Activated CD8-positive, alpha-beta T cell treated with anti-CD3 and anti-CD28 coated beads, Interleukin-2, amount 10 ng/mL, durations not matched to agents 7 days and 5 days (primary cell): Measurements from ENCODE around the gene SDK2. TPM values are rescaled to one million over a fixed set of nuclear protein-coding genes. Genes with fewer than 3 reads are reported as not detected.

Source experiments
- ATAC-seq: fragments of 150-1000 bp; cut with Tn5 transposase; one replicate; pipeline ENCODE4 v1.10.0; 2021; ENCODE audit warnings: moderate library complexity
- CTCF ChIA-PET: fragments of 350-600 bp; sonication (Branson Sonifier 250); formaldehyde crosslinking; loops from one replicate; lab custom pipeline; 2021; ENCODE audit warnings: antibody characterized with exemption; lab: Charles Lee
- POLR2A ChIA-PET: fragments of 350-600 bp; sonication (Branson Sonifier 250); formaldehyde crosslinking; loops from one replicate; lab custom pipeline; 2021; ENCODE audit warnings: antibody characterized with exemption; lab: Charles Lee
- DNase-seq: peaks from one replicate; pipeline ENCODE4 v3.0.0-alpha.2; 2020
- H3K27ac Mint-ChIP-seq: one replicate; pipeline ENCODE4 v1.8.0; 2021; ENCODE audit warnings: mild to moderate bottlenecking, mixed read lengths
- H3K27me3 Mint-ChIP-seq: one replicate; pipeline ENCODE4 v1.8.0; 2021; ENCODE audit warnings: low read depth, mixed read lengths
- H3K36me3 Mint-ChIP-seq: one replicate; pipeline ENCODE4 v1.8.0; 2021; ENCODE audit warnings: low read depth, mixed read lengths
- H3K4me1 Mint-ChIP-seq: one replicate; pipeline ENCODE4 v1.8.0; 2021; ENCODE audit warnings: low read depth, mixed read lengths
- H3K4me3 Mint-ChIP-seq: one replicate; pipeline ENCODE4 v1.8.0; 2021; ENCODE audit warnings: mild to moderate bottlenecking, mixed read lengths
- H3K9me3 Mint-ChIP-seq: one replicate; pipeline ENCODE4 v1.8.0; 2022; ENCODE audit warnings: mixed read lengths; ENCODE audit not compliant: insufficient read depth
- total RNA-seq, 2 experiments: library from RNA; stranded (reverse); gene quantifications; one replicate each; pipeline ENCODE4 v1.2.3, GENCODE V29; 2021

SDK2 gene
- total RNA-seq, 2 experiments from 2014 or later = 18.4 to 20.0 TPM

- Mint-ChIP-seq H3K27me3 (peaks cover 13% of the 10 kb centered on the region), H3K36me3 (peaks cover 3% of the 10 kb centered on the region), H3K4me1 (peaks cover 19% of the 10 kb centered on the region), H3K27ac (no peak overlapping the region), H3K9me3 (no peaks in the 10 kb centered on the region), H3K4me3 (no peak overlapping the region)
- DNase-seq (no peak), ATAC-seq (no peak)
- POLR2A ChIA-PET = no interaction called here
- CTCF ChIA-PET = interaction anchor here (1.0 to 1.4 kb wide), 4 partner anchors 68 to 271 kb away, joined by 3 to 4 read pairs (median 3); no protein-coding TSS in a partner anchor
These were observed 3.6 kb downstream of the SDK2 start for GRCh38 chr17:73640691-73641090.

- H3K9me3 Mint-ChIP-seq = no peaks in the 10 kb centered on the region
- peaks cover 13% of the 10 kb centered on the region for H3K27me3 Mint-ChIP-seq
- ChIA-PET POLR2A (no interaction called here), CTCF (interaction anchor here (1.3 kb wide), 1 partner anchor 270 kb away, joined by 3 read pairs; no protein-coding TSS in a partner anchor)
- DNase-seq = no peak
- H3K36me3 Mint-ChIP-seq = peaks cover 3% of the 10 kb centered on the region
- peaks cover 19% of the 10 kb centered on the region for H3K4me1 Mint-ChIP-seq
- H3K4me3 Mint-ChIP-seq = no peak overlapping the region
- no peak overlapping the region for H3K27ac Mint-ChIP-seq
- ATAC-seq = no peak
These were observed 4.3 kb downstream of the SDK2 start for GRCh38 chr17:73639932-73640331.

- no peaks in the 10 kb centered on the region for H3K9me3 Mint-ChIP-seq
- no peak for DNase-seq
- H3K27ac Mint-ChIP-seq = no peak overlapping the region
- peaks cover 13% of the 10 kb centered on the region for H3K27me3 Mint-ChIP-seq
- H3K4me3 Mint-ChIP-seq = no peak overlapping the region
- CTCF ChIA-PET = no interaction called here
- POLR2A ChIA-PET = no interaction called here
- peaks cover 3% of the 10 kb centered on the region for H3K36me3 Mint-ChIP-seq
- no peak for ATAC-seq
- peaks cover 19% of the 10 kb centered on the region for H3K4me1 Mint-ChIP-seq
These were observed 4.9 kb downstream of the SDK2 start for GRCh38 chr17:73639322-73639721.

- ChIA-PET POLR2A (no interaction called here), CTCF (no interaction called here)
- DNase-seq = no peak
- Mint-ChIP-seq H3K36me3 (peaks cover 3% of the 10 kb centered on the region), H3K27me3 (peaks cover 10% of the 10 kb centered on the region), H3K4me1 (peaks cover 16% of the 10 kb centered on the region), H3K27ac (no peak overlapping the region), H3K4me3 (no peak overlapping the region), H3K9me3 (no peaks in the 10 kb centered on the region)
- ATAC-seq = no peak
These were observed 5.7 kb downstream of the SDK2 start for GRCh38 chr17:73638556-73638955.

- H3K9me3 Mint-ChIP-seq = no peaks in the 10 kb centered on the region
- H3K36me3 Mint-ChIP-seq = peaks cover 3% of the 10 kb centered on the region
- CTCF ChIA-PET = no interaction called here
- H3K27ac Mint-ChIP-seq = no peak overlapping the region
- no peak overlapping the region for H3K4me3 Mint-ChIP-seq
- peaks cover 8% of the 10 kb centered on the region for H3K27me3 Mint-ChIP-seq
- no peak for DNase-seq
- POLR2A ChIA-PET = no interaction called here
- no peak for ATAC-seq
- H3K4me1 Mint-ChIP-seq = peaks cover 14% of the 10 kb centered on the region
These were observed 6.4 kb downstream of the SDK2 start for GRCh38 chr17:73637866-73638265.

GRCh38 chr17:73635101-73635817 is 9.0 kb downstream of the SDK2 start:
- DNase-seq (no peak), ATAC-seq (no peak)
- Mint-ChIP-seq H3K9me3 (no peaks in the 10 kb centered on the region), H3K27ac (no peak overlapping the region), H3K27me3 (no peaks in the 10 kb centered on the region), H3K36me3 (peaks cover 3% of the 10 kb centered on the region), H3K4me3 (no peak overlapping the region), H3K4me1 (peaks cover 5% of the 10 kb centered on the region)
- POLR2A ChIA-PET = no interaction called here
- CTCF ChIA-PET = interaction anchor here (1.5 to 2.9 kb wide), 2 partner anchors 10 to 26 kb away, joined by 3 to 10 read pairs; partner anchors contain the start of gene SDK2

- no peak overlapping the region for H3K4me3 Mint-ChIP-seq
- POLR2A ChIA-PET = no interaction called here
- H3K36me3 Mint-ChIP-seq = peaks cover 3% of the 10 kb centered on the region
- no peak for DNase-seq
- no peak overlapping the region for H3K27ac Mint-ChIP-seq
- peaks cover 10% of the 10 kb centered on the region for H3K4me1 Mint-ChIP-seq
- no peaks in the 10 kb centered on the region for H3K27me3 Mint-ChIP-seq
- CTCF ChIA-PET = interaction anchor here (2.9 kb wide), 1 partner anchor 10 kb away, joined by 10 read pairs; the partner anchor contains the start of gene SDK2
- no peak for ATAC-seq
- H3K9me3 Mint-ChIP-seq = no peaks in the 10 kb centered on the region
These were observed 9.6 kb downstream of the SDK2 start for GRCh38 chr17:73634629-73635028.

GRCh38 chr17:73633736-73634135 is 10.5 kb downstream of the SDK2 start:
- CTCF ChIA-PET = interaction anchor here (2.9 kb wide), 1 partner anchor 11 kb away, joined by 10 read pairs; the partner anchor contains the start of gene SDK2

GRCh38 chr17:73632513-73632912 is 11.7 kb downstream of the SDK2 start:
- DNase-seq (no peak), ATAC-seq (no peak)
- no peaks in the 10 kb centered on the region for H3K9me3 Mint-ChIP-seq
- H3K4me3 Mint-ChIP-seq = no peak overlapping the region
- peaks cover under 1% of the 10 kb centered on the region for H3K36me3 Mint-ChIP-seq
- H3K27ac Mint-ChIP-seq = no peak overlapping the region
- H3K27me3 Mint-ChIP-seq = no peaks in the 10 kb centered on the region
- ChIA-PET CTCF (interaction anchor here (2.9 kb wide), 1 partner anchor 12 kb away, joined by 10 read pairs; the partner anchor contains the start of gene SDK2), POLR2A (no interaction called here)
- H3K4me1 Mint-ChIP-seq = peaks cover 23% of the 10 kb centered on the region

More at GRCh38 chr17:73633736-73634135, 10.5 kb downstream of the SDK2 start:
- Mint-ChIP-seq H3K36me3 (peaks cover 3% of the 10 kb centered on the region), H3K27ac (no peak overlapping the region), H3K9me3 (no peaks in the 10 kb centered on the region), H3K27me3 (no peaks in the 10 kb centered on the region), H3K4me1 (peaks cover 19% of the 10 kb centered on the region), H3K4me3 (no peak overlapping the region)
- ATAC-seq = no peak
- DNase-seq = no peak
- POLR2A ChIA-PET = no interaction called here

- no peaks in the 10 kb centered on the region for H3K36me3 Mint-ChIP-seq
- no peaks in the 10 kb centered on the region for H3K9me3 Mint-ChIP-seq
- ChIA-PET POLR2A (no interaction called here), CTCF (no interaction called here)
- no peak overlapping the region for H3K4me3 Mint-ChIP-seq
- no peak overlapping the region for H3K27ac Mint-ChIP-seq
- ATAC-seq = no peak
- peaks cover 23% of the 10 kb centered on the region for H3K4me1 Mint-ChIP-seq
- DNase-seq = no peak
- H3K27me3 Mint-ChIP-seq = no peaks in the 10 kb centered on the region
These were observed 13.2 kb downstream of the SDK2 start for GRCh38 chr17:73630965-73631595.

GRCh38 chr17:73630531-73630930 is 13.7 kb downstream of the SDK2 start:
- DNase-seq = no peak
- Mint-ChIP-seq H3K27ac (no peak overlapping the region), H3K4me3 (no peak overlapping the region), H3K27me3 (no peaks in the 10 kb centered on the region), H3K4me1 (peaks cover 23% of the 10 kb centered on the region), H3K9me3 (no peaks in the 10 kb centered on the region), H3K36me3 (no peaks in the 10 kb centered on the region)
- ChIA-PET POLR2A (no interaction called here), CTCF (no interaction called here)
- ATAC-seq = no peak
